ENCODE results near the gene MOB3C.
A peak's percentile ranks its signal among the peaks of the same experiment; 100 is the strongest.

The MOB3C gene

GRCh38 chr1:46637444-46638083 is 21.0 kb upstream of the MOB3C start:
- no peak for DNase-seq

GRCh38 chr1:46635205-46635604 is 18.6 kb upstream of the MOB3C start:
- DNase-seq, result no peak

GRCh38 chr1:46630719-46631118 is 14.1 kb upstream of the MOB3C start:
- DNase-seq, result no peak

GRCh38 chr1:46623743-46624644 is 7.4 kb upstream of the MOB3C start:
- DNase-seq, result peak; percentile 44

- DNase-seq, result peak; percentile 50
These were observed 5.7 kb upstream of the MOB3C start for GRCh38 chr1:46622344-46622743.

GRCh38 chr1:46621930-46622329 is 5.3 kb upstream of the MOB3C start:
- DNase-seq, result no peak

GRCh38 chr1:46619656-46620258 is 3.1 kb upstream of the MOB3C start:
- DNase-seq, result no peak

GRCh38 chr1:46618754-46619415 is 2.3 kb upstream of the MOB3C start:
- DNase-seq, result no peak

- no peak for DNase-seq
These were observed 1.2 kb upstream of the MOB3C start for GRCh38 chr1:46617833-46618232.

GRCh38 chr1:46617108-46617800 is 643 bp upstream of the MOB3C start:
- DNase-seq, result no peak

GRCh38 chr1:46615735-46616134 is 876 bp downstream of the MOB3C start:
- DNase-seq, result no peak

GRCh38 chr1:46615088-46615487 is 1.5 kb downstream of the MOB3C start:
- no peak for DNase-seq

GRCh38 chr1:46614604-46614984 is 2.0 kb downstream of the MOB3C start:
- no peak for DNase-seq

GRCh38 chr1:46613661-46614603 is 2.7 kb downstream of the MOB3C start:
- DNase-seq, result peak; percentile 91

GRCh38 chr1:46612937-46613660 is 3.5 kb downstream of the MOB3C start:
- DNase-seq, result no peak

GRCh38 chr1:46611691-46612221 is 4.9 kb downstream of the MOB3C start:
- peak; percentile 94 for DNase-seq

- no peak for DNase-seq
These were observed 9.1 kb downstream of the MOB3C start for GRCh38 chr1:46607345-46608130.

GRCh38 chr1:46606255-46606965 is 10.2 kb downstream of the MOB3C start:
- no peak for DNase-seq

- peak; percentile 37 for DNase-seq
These were observed 11.4 kb downstream of the MOB3C start for GRCh38 chr1:46605232-46605631.
